AG08395 (cell line): ENCODE results near the gene HSDL1.
"Not testable (repeated sequence)": the region's sequence is repeated elsewhere in the genome, so short reads cannot be mapped to it uniquely, and the experiment has no call there.

Source experiments
- DNase-seq: peaks from one replicate; pipeline ENCODE4 v3.0.0; 2012; ENCODE audit warnings: mixed read lengths, low spot score

The HSDL1 gene

GRCh38 chr16:84138824-84139627 lies 6.0 kb downstream of the HSDL1 start:
- peak; percentile 33 for DNase-seq

GRCh38 chr16:84138500-84138823 lies 6.5 kb downstream of the HSDL1 start:
- no peak for DNase-seq

- DNase-seq = no peak
Observed at GRCh38 chr16:84137769-84138357, 7.1 kb downstream of the HSDL1 start.

DNA sequence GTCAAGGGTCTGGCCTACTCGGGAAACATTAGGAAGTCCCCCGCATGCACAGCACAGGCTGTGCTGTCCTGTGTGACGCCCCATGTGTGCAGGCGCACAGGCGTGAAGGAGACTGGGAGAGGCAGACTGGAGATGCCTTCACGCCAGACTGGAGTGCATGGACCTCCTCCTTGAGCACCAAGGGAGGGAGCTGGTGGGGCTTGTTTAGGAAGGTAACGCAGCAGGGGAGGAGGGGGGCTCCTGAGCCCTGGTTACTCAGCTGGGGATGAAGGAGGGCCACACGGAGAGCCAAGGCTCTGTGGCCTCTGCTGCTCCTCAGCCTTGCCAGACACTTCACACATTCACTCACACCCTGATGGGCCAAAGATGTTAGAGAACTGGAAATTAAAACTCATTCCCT lies 7.7 kb downstream of the HSDL1 start:
- no peak for DNase-seq

GRCh38 chr16:84136331-84137125 lies 8.4 kb downstream of the HSDL1 start:
- DNase-seq = no peak

- DNase-seq = no peak
Observed at GRCh38 chr16:84132527-84133285, 12.3 kb downstream of the HSDL1 start.

DNA sequence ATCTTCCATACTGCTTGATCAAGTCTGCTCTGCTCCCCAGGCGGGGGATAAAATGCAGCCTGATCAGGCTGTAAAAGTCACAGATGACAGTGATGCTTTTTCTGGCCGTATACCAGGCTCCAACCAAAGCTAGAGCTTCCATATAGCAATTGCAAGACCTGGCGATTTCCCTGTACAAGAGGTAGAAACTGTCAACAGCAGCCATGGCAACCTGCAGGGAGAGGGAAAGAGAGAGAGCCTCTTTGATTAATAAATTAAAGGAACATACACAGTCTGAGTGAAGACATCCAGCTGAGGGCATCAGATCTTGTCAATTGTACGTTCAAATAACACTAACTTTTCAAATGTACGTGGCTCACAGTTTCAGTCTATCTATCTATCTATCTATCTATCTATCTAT lies 13.9 kb downstream of the HSDL1 start:
- DNase-seq = no peak

DNA sequence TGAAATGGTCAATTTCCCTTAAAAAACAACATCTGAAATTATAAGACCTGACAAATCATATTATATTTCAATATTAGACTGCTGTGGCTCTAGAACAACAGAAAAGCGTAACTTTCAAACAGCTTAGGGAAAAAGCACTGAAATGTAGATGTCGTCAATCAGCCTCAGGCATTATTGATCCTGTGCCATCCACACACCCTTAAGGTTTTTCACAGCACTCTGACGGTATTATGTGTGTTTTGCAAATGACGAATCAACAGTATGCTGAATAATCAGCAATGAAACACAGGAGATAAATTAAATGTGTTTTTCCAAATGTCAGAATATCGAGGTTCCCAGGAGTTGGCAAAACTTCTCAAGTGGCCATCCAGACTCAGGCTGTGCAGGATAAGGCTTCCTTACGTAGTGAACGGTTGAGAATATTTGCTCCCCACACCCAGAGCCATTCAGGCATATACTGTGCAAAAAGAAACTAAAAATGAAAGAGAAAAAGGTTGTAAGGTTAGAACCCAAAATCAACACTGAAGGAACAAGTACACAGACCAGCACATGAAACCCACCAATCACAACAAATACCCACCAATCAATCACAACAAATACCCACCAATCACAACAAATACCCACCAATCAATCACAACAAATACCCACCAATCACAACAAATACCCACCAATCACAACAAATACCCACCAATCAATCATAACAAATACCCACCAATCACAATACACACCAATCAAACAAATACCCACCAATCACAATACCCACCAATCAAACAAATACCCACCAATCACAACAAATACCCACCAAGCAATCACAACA lies 20.5 kb downstream of the HSDL1 start:
- no peak for DNase-seq

DNA sequence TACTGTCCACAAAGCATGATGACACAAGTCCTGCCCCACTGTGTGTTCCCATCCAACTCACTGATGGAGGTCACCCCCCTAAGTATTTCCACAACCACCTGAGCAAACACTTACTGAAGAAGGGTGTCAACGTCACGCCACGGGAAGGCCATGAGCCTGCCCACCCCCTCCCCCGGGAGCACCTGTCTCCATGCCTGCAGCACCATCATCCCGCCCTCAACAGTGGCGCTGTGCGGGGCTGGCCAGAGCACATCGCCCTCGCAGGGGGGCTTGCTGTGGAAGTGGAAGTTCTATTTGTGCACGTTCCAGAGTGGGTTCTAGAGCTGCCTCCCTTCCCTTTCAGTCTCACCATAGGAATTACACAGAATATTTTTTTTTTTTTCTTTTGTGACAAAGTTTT lies 24.0 kb downstream of the HSDL1 start:
- DNase-seq = no peak

DNA sequence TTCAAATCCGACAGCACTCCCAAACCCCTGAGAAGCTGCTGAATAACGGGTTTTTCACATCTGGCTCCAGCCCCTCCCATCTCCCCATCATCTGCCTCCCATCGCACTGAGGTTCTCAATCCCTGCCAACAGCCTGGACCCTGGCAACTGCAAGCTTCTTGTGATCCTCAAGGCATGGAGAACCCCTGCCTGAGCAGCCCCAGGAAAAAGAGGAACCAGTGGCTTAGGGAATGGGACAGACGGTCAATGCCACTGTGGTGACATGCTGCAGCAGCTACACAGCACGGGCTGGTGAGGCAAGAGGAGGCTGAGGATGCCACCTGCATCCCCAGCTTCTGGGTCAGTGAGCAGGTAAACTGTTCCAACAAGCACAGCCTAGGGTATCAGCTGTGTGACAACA lies 25.0 kb downstream of the HSDL1 start:
- no peak for DNase-seq

- DNase-seq = no peak
Observed at GRCh38 chr16:84119368-84119767, 25.6 kb downstream of the HSDL1 start.

DNA sequence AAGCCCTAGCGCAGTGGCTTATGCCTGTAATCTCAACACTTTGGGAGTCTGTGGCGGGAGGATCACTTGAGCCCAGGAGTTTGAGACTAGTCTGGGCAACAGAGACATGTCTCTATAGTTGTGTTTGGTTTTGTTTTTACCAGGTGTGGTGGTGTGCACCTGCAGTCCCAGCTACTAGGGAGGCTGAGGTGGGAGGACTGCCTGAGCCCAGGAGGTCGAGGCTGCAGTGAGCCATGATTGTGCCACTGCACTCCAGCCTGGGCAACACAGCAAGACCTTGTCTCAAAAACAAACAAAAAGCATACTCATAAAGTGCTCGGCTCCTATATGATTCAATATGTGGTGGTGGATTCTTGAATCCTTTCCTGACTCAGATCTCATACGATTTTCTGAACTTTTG lies 26.7 kb downstream of the HSDL1 start:
- DNase-seq = not testable (repeated sequence)

- DNase-seq = no peak
Observed at GRCh38 chr16:84117494-84117843, 27.5 kb downstream of the HSDL1 start.

DNA sequence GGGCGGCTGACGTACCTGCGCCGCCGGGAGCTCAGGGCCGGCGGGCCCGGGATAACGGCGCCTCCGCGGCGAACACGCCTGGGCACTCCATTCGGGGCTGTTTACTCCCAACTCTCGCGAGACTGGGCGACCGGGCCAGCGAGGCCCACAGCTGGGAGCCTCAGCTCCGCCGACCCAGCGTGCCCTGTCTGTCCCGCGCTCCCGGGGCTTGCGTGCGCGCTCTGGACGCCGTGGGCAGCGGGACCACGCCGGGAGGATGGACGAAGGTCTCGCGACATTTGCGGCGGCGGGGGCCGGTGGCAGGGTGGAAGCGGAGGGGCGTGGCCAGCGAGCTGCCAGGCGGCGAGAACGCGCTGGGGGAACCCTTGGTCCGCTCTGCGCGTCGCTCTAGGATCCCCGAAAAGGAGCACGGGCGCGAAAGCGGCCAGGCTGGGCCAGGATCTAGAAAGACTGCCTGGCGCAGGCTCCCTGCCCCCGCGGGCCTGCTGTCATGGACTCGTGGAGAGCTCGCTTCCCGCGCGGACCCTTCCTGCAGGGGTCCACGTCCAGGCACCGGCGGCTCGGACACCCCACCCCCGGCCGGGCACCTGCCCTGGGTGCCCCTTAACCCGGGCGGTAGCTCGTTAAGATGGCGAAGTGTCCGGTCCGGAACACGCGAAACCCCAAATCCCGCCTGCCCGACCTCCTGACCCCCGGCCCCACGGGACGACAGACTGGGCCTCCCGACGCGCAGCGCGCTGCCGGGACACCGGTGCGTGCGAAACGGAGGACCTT lies 28.1 kb downstream of the HSDL1 start, which contains the start of gene MBTPS1:
Gene MBTPS1, minus strand, starts transcription at position 223 of the 774 bp plus-strand sequence. CDS start 15,159 bp downstream, outside the sequence.
- DNase-seq = peak; percentile 99

DNA sequence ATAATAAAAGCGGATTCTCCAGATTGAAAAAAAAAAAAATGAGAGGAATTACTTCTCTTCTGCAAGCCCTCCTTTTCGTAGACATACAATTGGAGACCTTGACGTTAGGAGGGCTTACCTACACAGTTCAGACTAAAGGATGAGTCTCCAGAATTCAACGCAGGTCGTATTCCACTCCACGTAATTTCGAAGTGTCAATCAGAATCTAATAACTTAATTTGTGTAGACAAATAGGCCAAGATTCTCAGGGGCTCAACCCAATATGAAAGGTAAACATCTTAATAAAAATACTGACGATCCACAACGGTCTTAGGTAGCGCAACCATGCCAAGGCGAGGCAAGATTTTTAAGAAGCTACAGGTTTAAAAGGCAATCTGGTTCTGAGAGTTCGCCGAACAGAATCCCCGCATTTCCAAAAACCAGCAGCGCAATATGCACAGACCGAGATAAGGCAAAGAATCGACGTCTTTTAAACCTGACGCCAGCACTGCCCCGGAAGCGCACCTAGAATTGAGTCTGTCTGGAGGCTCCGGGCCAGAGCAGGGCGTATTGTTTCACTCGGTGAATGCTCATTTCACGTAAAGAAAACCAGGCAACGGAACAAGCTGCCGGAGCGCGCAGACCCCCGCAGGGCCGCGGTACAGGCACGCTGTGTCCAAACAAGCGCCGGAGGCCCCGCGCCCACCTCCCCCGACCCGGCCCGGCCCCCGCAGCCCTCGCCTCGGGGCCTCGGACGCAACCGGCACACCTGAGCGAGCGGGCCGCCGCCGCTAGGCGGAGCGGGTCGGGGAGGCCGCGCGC lies 28.9 kb downstream of the HSDL1 start:
- peak; percentile 19 for DNase-seq

DNA sequence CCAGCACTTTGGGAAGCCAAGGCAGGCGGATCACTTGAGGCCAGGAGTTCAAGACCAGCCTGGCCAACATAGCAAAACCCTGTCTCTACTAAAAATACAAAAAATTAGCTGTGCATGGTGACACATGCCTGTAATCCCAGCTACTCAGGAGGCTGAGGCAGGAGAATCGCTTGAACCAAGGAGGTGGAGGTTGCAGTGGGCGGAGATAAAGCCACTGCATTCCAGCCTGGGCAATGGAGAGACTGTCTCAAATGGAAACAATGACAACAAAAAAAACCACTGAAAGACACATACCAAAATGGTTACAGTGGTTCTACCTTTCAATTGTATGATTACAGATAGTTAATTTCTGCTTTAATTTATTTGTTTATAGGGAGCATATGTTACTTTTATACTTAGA lies 33.0 kb downstream of the HSDL1 start:
- DNase-seq = not testable (repeated sequence)

- DNase-seq = no peak
Observed at GRCh38 chr16:84111525-84111924, 33.5 kb downstream of the HSDL1 start.

DNA sequence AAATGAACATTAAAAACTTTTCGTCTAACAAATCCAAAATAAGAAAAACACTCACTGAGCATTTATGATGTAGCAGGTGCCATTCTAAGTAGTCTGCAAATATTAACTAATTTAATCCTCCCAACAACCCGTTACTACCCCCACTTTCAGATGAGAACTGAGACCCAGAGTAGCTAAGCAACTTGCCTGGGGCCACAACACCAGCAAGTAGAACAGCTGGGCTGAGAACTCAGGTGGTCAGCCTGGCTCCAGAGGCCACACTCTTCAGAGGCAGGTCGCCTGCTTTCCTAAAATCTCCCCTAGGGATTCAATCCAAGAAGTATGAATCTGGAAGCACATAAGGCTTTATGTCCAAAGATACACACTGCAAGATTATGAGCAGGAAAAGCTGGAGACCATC lies 34.5 kb downstream of the HSDL1 start:
- DNase-seq = no peak

GRCh38 chr16:84109598-84110335 lies 35.2 kb downstream of the HSDL1 start:
- no peak for DNase-seq
